PFSK-1 (cell line): Measurements from ENCODE around the gene GABPA.

Experiments used
- FOXP2 ChIP-seq: optimal IDR thresholded peaks from 2 replicates; pipeline ENCODE3; 2011; ENCODE audit warnings: borderline replicate concordance, control low read depth, inconsistent platforms; ENCODE audit not compliant: insufficient read depth; ENCODE audit errors: extremely low read length, extremely low read depth
- POLR2AphosphoS5 ChIP-seq: IDR thresholded peaks from 2 replicates; pipeline ENCODE4 v1.6.1; 2012; ENCODE audit warnings: low read depth, mild to moderate bottlenecking, control low read depth, low read length, moderate library complexity
- SIN3A ChIP-seq: IDR thresholded peaks from 2 replicates; pipeline ENCODE4 v1.6.1; 2012; ENCODE audit warnings: mild to moderate bottlenecking, low read length, moderate library complexity, borderline replicate concordance; ENCODE audit not compliant: insufficient read depth
- TAF1 ChIP-seq: IDR thresholded peaks from 2 replicates; pipeline ENCODE4 v1.6.1; 2012; ENCODE audit warnings: low read length, control low read depth, borderline replicate concordance; ENCODE audit not compliant: insufficient read depth
- TF ChIP-seq, protein P1 (sequence below), 2 experiments: IDR thresholded peaks; 2 replicates each; pipeline versions ENCODE4 v1.6.1 to v1.8.0; 2011 to 2012; ENCODE audit warnings: low read depth in 2 of 2, low read length in 2 of 2, control low read depth in 1 of 2, inconsistent platforms in 1 of 2, mild to moderate bottlenecking in 1 of 2, moderate library complexity in 1 of 2; ENCODE audit not compliant: insufficient read depth in 1 of 2

GABPA gene

GRCh38 chr21:25772686-25773085 is 37.9 kb downstream of the GABPA start:
- TF ChIP-seq SIN3A (no peak), FOXP2 (no peak), POLR2AphosphoS5 (no peak), TAF1 (no peak)
- TF ChIP-seq, protein P1, sequence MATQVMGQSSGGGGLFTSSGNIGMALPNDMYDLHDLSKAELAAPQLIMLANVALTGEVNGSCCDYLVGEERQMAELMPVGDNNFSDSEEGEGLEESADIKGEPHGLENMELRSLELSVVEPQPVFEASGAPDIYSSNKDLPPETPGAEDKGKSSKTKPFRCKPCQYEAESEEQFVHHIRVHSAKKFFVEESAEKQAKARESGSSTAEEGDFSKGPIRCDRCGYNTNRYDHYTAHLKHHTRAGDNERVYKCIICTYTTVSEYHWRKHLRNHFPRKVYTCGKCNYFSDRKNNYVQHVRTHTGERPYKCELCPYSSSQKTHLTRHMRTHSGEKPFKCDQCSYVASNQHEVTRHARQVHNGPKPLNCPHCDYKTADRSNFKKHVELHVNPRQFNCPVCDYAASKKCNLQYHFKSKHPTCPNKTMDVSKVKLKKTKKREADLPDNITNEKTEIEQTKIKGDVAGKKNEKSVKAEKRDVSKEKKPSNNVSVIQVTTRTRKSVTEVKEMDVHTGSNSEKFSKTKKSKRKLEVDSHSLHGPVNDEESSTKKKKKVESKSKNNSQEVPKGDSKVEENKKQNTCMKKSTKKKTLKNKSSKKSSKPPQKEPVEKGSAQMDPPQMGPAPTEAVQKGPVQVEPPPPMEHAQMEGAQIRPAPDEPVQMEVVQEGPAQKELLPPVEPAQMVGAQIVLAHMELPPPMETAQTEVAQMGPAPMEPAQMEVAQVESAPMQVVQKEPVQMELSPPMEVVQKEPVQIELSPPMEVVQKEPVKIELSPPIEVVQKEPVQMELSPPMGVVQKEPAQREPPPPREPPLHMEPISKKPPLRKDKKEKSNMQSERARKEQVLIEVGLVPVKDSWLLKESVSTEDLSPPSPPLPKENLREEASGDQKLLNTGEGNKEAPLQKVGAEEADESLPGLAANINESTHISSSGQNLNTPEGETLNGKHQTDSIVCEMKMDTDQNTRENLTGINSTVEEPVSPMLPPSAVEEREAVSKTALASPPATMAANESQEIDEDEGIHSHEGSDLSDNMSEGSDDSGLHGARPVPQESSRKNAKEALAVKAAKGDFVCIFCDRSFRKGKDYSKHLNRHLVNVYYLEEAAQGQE (IDR thresholded peaks at IDR 0.05; ENCODE audit: insufficient read depth in 1 of 2, low read depth in 2 of 2, low read length in 2 of 2), result no peak

DNA sequence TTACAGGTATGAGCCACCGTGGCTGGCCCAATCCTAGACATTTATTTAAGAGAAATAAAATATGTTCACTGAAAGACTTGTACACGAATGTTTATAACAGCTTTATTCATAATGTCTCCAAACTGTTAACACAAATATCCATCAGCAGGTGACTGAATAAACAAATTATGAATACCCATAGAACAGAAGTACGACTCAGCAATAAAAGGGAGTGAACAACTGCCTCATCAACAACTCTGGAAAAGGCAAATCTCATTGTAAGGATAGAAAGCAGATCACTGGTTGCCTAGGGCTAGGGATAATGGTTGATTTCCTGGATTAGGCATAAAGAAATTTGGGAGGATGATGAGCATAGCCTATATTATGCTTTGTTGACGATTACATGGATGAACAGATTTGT is 41.7 kb downstream of the GABPA start:
- TF ChIP-seq FOXP2, result no peak
- TF ChIP-seq TAF1, result no peak
- TF ChIP-seq SIN3A, result no peak
- TF ChIP-seq, protein P1 (IDR thresholded peaks at IDR 0.05; ENCODE audit: insufficient read depth in 1 of 2, low read depth in 2 of 2, low read length in 2 of 2), result no peak

DNA sequence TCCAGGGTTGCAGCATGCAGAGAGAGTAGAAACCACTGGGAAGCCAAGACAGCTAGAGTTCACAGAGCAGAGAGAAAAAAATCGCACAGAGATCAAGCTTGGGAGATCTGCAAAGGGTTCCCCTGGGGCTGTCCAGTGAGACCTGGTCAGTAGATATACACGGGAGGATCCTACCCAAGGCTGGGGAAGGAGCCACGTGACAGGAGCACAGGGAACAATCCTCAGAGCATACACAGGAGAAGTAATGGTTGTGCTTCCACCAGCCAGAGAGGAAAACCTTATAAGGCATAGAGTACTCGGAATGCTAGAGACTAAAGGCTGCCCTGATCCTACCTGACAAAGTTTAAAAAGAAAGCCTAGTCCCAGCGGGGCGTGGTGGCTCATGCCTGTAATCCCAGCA is 53.9 kb downstream of the GABPA start:
- TF ChIP-seq, protein P1 (IDR thresholded peaks at IDR 0.05; ENCODE audit: insufficient read depth in 1 of 2, low read depth in 2 of 2, low read length in 2 of 2), result no peak
- no peak for TF ChIP-seq FOXP2
- TF ChIP-seq POLR2AphosphoS5, result no peak
- TF ChIP-seq SIN3A, result no peak
- TF ChIP-seq TAF1, result no peak

DNA sequence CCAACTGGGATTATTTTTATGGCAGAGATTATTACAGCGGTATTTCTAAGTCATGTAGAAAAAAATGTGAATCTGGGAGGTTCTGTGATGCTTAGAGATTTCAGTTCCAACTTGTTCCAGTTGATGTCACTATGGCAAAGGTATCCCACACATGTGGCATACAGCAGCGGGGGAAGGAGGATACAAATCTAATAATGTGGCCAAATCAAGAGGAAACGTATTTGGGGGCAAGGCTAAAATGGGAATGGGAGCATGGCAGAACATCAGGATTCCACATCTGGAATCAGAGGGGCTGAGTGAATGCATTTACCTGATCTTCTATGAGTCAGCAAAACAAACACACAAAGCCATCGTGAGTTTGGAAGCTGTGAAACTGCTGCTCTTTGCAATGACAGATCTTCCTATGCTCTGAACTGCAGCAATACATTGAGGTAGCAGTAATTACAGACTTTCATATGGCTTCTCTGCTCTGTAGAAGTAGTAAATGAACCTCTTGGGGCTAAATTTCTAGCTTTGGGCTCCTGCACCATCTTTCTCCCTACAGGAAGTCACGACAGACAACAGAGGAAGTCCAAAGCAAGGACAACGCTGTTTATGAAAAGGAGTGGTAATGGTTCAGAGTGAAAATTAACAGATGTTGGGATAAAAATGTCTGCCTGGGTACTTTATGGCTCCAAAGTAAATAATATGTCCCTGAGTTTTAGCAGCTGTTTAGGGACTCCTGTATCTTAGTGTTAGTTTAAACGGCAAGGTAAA is 55.5 kb downstream of the GABPA start:
- no peak for TF ChIP-seq TAF1
- TF ChIP-seq, protein P1 (IDR thresholded peaks at IDR 0.05; ENCODE audit: insufficient read depth in 1 of 2, low read depth in 2 of 2, low read length in 2 of 2), result no peak
- no peak for TF ChIP-seq POLR2AphosphoS5
- TF ChIP-seq FOXP2, result no peak
- no peak for TF ChIP-seq SIN3A

DNA sequence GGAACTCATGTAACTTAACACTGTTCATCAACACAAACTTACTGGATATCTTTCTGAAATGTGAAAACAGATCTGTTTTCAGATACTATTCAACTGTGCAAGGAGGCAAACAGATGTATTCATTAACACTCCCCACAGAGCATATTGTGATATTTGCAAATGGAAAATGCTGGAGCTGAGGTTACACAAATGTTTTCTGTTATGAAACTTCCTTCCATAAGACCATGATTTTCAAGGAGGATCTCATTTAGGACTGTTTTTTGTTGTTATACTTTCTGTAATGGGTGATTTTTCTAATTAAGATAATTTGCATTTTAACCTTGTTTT is 56.1 kb downstream of the GABPA start:
- TF ChIP-seq, protein P1 (IDR thresholded peaks at IDR 0.05; ENCODE audit: insufficient read depth in 1 of 2, low read depth in 2 of 2, low read length in 2 of 2), result no peak
- TF ChIP-seq FOXP2 (no peak), SIN3A (no peak), TAF1 (no peak), POLR2AphosphoS5 (no peak)
